GM21381 (cell line): ENCODE data around the gene NTRK2.
"Not testable (repeated sequence)": the region's sequence is repeated elsewhere in the genome, so short reads cannot be mapped to it uniquely, and the experiment has no call there.

Experiments
- ATAC-seq: cut with Tn5 transposase; IDR thresholded peaks from one replicate; pipeline ENCODE4 v1.9.1; 2021; ENCODE audit warnings: mild to moderate bottlenecking, moderate library complexity; ENCODE audit not compliant: unreplicated experiment

NTRK2 gene

DNA sequence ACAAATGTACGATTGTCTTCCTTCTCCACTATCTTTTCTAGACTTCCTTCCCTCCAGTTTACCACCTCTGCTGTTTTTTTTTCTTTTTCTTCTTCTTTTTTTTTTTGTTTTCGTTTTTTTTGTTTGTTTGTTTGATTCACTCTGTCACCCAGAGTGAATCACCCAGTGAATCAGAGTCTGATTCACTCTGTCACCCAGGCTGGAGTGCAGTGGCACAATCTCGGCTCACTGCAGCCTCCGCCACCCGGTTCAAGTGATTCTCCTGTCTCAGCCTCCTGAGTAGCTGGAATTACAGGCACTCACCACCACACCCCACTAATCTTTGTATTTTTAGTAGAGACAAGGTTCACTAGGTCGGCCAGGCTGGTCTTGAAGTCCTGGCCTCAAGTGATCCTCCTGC, 375.7 kb downstream of the NTRK2 start:
- ATAC-seq: no peak

DNA sequence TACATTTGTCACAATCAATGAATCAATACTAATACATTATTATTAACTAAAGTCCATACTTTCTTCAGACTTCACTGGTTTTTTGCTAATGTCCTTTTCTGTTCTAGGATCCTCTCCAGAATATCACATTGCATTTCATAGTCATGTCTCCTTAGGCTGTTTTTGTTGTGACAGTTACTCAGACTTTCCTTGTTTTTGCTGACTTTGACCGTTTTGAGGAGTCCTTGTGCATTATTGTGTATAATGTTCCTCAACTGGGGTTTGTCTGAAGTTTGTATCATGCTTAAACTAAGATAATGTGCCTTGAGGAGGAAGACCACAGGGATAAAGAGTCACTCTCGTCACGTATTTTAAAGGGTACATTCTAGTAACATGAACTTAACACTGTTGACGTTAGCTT, 376.9 kb downstream of the NTRK2 start:
- no peak for ATAC-seq

DNA sequence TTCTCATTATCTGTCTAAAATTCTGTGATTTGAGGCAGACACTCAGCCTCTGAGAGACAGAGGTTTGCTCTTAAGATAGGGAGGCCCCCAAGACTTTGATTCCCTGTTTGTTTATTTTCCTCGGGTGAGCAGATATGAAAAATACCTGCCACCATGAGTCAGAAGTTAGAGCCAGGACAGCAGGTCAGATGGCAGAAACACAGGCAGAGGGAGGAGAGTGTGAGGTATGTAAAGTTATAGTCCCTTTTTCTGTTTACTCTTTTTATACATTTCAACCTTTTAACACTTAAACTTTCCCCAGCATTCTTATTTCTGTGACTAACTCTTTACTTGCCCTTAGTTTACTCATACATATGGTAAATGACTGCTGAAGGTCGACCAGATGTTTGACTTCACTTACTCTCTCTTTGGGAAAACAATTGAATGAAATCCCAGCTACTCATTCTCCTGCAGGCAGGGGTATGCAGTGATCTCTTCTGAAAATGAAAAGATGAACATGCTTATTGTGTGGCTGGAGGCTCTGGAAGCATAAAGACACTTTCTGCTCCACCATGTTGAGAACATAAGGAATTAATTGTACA, 383.8 kb downstream of the NTRK2 start:
- ATAC-seq: no peak

DNA sequence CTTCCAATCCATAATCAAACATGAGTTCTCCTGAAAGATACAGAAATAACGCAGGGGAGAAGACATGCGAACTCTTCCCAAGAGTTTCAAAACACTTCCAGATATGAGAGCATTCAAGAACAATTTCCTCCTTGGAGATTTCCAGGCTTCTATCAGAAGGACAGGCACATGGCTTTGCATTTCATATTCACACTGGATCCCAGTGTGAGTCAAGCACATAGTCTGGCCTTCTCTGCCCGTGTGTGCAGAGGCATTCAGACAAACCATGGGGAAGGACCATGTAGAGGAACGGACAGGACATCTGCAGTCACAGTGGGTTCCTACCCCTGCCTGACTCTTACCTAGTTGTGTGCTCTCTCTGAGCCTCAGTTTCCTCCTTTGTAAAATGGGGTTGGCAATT, 384.5 kb downstream of the NTRK2 start:
- no peak for ATAC-seq

DNA sequence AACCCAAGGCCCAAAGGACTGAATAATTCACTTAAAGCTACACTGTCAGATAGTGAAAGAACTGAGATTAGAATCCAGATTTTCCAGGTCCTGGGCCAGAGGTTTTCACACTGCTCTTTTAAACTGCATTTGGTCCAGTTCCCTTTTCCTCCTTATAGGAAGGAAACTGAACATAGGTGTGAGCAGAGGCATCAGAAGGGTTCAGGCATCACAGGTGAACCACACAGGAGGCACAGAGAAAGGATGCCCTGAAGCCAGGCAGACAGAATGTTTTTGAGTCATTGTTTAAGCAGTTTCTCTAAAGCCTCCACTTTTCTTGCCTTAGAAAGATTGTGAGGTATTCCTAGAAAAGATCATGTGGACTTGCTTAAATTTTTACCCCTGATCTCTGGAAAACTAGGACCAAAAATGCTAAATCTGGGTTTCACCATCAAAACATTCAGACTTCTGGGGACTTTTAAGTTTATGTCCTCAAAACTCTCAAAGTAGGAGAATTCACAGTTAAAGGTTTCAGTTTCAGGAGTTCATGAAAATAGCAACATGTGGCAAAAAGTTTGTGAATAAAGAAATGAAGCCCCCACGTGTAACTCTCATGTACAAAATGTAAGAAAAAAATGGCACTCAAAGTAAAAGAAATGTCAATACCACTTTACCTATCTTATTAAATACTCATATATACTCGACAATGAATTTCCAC, 386.1 kb downstream of the NTRK2 start:
- ATAC-seq: peak; percentile 66

DNA sequence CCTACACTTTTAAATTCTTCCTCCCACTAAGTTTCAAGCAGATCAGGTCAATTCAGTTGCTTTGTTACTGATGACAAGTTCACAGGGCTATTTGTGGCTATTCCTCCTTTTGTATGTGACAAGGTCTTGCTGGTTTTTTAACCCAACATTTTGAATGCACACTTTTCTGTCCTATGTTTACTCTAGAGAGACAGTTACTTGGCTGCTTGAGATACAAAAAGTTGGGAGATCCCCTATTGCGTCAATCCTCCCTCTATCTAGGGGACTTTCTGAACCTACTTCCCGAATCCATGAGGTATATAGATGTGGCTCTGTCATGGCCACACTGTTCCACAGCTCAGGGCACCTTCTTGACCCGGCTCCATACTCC, 386.7 kb downstream of the NTRK2 start:
- peak; percentile 35 for ATAC-seq

DNA sequence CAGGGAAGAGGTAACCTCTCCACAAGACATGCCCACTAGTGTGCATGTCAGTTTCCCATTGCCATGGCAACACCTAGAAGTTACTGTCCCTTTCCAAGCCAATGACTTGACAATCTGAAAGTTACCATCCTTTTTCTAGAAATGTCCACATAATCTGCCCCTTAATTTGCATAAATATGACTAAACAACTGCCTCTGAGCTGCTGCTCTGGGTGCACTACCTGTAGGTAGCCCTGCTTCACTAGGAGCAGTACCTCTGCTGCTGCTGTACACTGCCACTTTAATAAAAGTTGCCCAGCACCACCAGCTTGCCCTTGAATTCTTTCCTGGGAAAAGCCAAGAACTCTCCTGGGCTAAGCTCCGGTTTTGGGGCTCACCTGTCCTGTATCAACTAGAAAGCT, 392.4 kb downstream of the NTRK2 start:
- no peak for ATAC-seq

DNA sequence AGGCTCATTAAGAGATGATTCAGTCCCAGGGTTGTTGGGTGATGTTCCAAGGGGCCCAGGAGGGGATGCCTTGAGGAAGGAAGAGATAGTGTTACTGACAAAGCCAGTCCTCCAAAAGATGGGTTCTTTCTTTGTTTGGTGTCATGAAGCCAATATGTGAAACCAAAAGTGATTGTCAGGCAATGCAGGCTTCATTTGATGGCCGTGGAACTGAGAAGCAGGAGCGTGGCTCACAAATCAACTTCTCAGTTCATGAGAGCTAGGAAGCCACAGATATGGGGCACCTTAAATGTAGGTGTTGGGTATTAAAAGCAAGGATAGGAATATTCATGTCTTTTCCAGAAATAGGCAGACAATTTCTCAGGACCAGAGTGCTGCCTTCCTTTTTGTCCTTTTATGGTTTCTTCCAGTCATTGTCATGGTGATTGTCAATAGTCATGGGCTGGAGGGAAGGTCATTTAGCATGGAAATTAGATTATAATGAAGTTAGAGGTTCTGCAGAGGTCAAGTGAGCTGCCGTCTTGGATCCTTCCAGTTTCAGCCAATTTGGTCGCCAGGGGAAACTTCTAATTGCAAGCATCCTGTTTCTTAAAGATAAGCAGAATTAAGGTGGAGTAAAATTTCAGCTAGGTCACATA, 393.0 kb downstream of the NTRK2 start:
- ATAC-seq: no peak

DNA sequence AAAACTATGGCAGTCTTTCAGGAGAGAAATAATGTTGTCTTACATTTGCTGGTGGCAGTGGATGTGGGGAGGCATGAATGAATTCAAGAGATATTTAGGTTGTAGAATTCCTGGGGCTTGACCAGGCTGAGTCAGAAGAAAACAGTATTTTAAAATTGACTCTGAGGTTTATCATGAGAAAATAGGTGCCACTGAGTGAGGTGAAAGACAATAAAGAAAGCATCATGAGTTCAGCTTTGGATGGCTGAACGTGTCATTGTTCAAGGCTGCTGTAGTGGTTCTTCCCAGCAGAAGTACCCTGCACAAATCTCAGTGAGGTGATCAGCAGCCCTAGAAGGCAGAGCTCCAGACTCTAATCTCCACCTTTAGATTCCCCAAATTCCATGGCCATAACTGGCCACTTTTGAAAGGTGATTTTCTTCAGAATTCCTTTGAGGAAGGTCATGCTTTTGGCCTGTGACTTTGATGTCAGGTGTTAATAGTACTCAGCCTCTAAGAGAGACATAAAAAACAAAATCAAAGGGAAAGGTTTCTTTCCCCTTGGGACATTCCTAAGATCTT, 395.4 kb downstream of the NTRK2 start:
- ATAC-seq: no peak

DNA sequence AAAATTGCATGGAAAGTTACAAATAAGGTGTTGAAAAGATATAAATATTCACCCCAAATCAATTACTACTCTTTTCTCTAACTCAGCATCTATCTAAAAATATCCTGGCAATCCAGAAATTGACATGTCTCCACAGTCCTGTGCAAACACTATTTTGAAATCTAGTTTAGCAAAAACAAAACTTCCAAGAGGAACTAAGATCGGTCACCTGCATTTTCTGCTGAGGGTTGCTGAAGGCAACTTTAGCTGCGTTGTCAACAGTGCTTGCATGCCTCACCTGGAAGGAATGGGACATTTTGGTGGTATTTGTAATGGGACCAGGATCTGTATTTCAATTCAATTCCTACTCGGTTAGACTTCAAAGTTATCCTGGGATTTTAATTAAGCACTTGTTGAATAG, 398.3 kb downstream of the NTRK2 start:
- peak; percentile 70 for ATAC-seq

DNA sequence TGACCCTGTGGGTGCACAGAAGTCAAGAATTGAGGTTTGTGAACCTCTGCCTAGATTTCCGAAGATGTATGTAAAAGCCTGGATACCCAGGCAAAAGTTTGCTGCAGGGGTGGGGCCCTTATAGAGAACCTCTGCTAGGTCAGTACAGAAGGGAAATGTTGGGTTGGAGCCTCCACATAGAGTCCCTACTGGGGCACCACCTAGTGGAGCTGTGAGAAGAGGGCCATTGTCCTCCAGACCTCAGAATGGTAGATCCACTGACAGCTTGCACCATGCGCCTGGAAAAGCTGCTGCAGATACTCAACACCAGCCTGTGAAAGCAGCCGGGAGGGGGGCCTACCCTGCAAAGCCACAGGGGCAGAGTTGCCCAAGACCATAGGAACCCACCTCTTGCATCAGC, 399.9 kb downstream of the NTRK2 start:
- ATAC-seq: not testable (repeated sequence)
